Measurements from ENCODE around the gene ART4.

Gene ART4

GRCh38 chr12:14850929-14851663, 7.8 kb upstream of the ART4 start:
- DNase-seq (ENCODE audit: low spot score): no peak

GRCh38 chr12:14849661-14850060, 6.3 kb upstream of the ART4 start:
- DNase-seq (ENCODE audit: low spot score): no peak

- DNase-seq (ENCODE audit: low spot score): no peak
Measured at GRCh38 chr12:14846876-14847580, 3.7 kb upstream of the ART4 start.

GRCh38 chr12:14846042-14846587, 2.8 kb upstream of the ART4 start:
- DNase-seq (ENCODE audit: low spot score): no peak

- DNase-seq (ENCODE audit: low spot score): peak; percentile 65
Measured at GRCh38 chr12:14845350-14845750, 2.0 kb upstream of the ART4 start.

- no peak for DNase-seq (ENCODE audit: low spot score)
Measured at GRCh38 chr12:14844401-14844800, 1.1 kb upstream of the ART4 start.

GRCh38 chr12:14842315-14842714, 1.0 kb downstream of the ART4 start:
- DNase-seq (ENCODE audit: low spot score): no peak

- no peak for DNase-seq (ENCODE audit: low spot score)
Measured at GRCh38 chr12:14841761-14842160, 1.6 kb downstream of the ART4 start.

GRCh38 chr12:14840616-14841015, 2.7 kb downstream of the ART4 start:
- no peak for DNase-seq (ENCODE audit: low spot score)

GRCh38 chr12:14839262-14839661, 4.1 kb downstream of the ART4 start:
- DNase-seq (ENCODE audit: low spot score): no peak

GRCh38 chr12:14836336-14837210, 6.8 kb downstream of the ART4 start:
- DNase-seq (ENCODE audit: low spot score): no peak

GRCh38 chr12:14834509-14834908, 8.8 kb downstream of the ART4 start:
- no peak for DNase-seq (ENCODE audit: low spot score)

GRCh38 chr12:14833952-14834351, 9.4 kb downstream of the ART4 start:
- DNase-seq (ENCODE audit: low spot score): no peak

- no peak for DNase-seq (ENCODE audit: low spot score)
Measured at GRCh38 chr12:14833336-14833735, 10.0 kb downstream of the ART4 start.

GRCh38 chr12:14828892-14829291, 14.4 kb downstream of the ART4 start:
- DNase-seq (ENCODE audit: low spot score): peak; percentile 33

GRCh38 chr12:14827043-14827442, 16.3 kb downstream of the ART4 start:
- no peak for DNase-seq (ENCODE audit: low spot score)

- DNase-seq (ENCODE audit: low spot score): no peak
Measured at GRCh38 chr12:14826491-14826890, 16.8 kb downstream of the ART4 start.

- DNase-seq (ENCODE audit: low spot score): no peak
Measured at GRCh38 chr12:14825256-14825655, 18.1 kb downstream of the ART4 start.

GRCh38 chr12:14824012-14824634, 19.2 kb downstream of the ART4 start:
- no peak for DNase-seq (ENCODE audit: low spot score)

- DNase-seq (ENCODE audit: low spot score): no peak
Measured at GRCh38 chr12:14814014-14814413, 29.3 kb downstream of the ART4 start, which contains the start of gene SMCO3. Gene SMCO3 (minus strand): TSS chr12:14814182. CDS start chr12:14806680, 7,502 bp downstream.

- no peak for DNase-seq (ENCODE audit: low spot score)
Measured at GRCh38 chr12:14811486-14811885, 31.8 kb downstream of the ART4 start.

GRCh38 chr12:14810953-14811483, 32.3 kb downstream of the ART4 start:
- DNase-seq (ENCODE audit: low spot score): peak; percentile 42
